H54 (cell line): Measurements from ENCODE around the gene PAK1.
"Not testable (repeated sequence)": the region's sequence is repeated elsewhere in the genome, so short reads cannot be mapped to it uniquely, and the experiment has no call there.

Experiments
- DNase-seq: peaks from one replicate; pipeline ENCODE4 v3.0.0; 2011; ENCODE audit warnings: low spot score, mixed read lengths; ENCODE audit not compliant: insufficient read length
- FAIRE-seq: peaks from 3 replicates; lab custom pipeline; 2011; peaks lifted over from hg19 to GRCh38; lab: Jason Lieb, UNC
- POLR2A ChIP-seq: IDR thresholded peaks from 2 replicates; pipeline ENCODE4 v1.6.1; 2011; ENCODE audit warnings: low read depth, mild to moderate bottlenecking, low read length

The PAK1 gene

DNA sequence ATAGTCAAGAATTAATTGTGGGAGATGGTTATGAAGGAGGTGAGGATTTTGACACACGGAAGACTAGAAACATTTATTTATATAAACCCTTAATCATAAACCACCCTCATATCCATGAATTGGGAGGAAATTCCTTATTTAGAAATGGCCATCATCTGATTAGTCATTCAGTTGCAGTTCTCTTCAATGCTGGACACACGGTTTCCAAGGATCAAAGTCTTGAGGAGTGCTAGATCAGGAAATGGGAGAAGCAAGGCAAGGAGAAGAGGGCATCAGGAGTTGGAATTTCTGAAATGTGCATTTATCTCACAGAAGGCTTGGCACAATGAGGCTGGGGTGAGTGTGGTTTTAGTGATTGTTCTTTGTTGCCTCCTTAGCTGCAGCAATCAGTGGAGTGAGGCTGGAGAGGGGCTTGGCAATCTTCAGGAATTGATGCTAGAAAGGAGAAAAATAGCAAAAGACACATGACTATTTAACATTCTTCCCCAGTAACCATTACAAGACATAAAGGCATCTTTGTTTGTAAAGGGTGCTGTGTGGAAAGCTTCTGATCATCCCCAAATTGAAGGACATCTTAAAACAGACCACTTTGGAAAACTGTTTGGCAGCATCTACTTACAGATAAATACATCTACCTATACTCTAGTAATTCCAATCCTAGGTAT lies 150.8 kb downstream of the PAK1 start:
- FAIRE-seq (no peak), DNase-seq (no peak)
- TF ChIP-seq POLR2A: no peak

- FAIRE-seq: no peak
- no peak for DNase-seq
- TF ChIP-seq POLR2A: no peak
Observed at GRCh38 chr11:77322506-77322905, 151.4 kb downstream of the PAK1 start.

DNA sequence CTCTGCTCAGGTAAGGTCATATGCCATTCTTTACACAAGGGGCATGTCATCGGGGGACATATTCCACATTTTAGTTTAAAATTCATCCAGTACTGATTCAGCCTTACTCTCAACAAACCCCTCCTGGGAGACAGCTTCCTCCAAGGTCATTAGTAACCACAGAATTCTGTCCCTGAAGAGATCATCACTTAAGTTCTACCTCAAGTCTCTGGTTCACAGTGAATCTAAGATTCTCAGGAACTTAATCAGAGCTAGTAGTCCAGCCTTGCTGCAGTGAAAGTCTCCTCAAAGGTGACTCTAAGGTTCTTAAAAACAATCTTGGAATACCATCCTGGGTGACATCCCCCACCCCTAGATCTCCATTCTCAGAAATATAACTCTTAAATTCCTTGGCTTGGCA lies 153.5 kb downstream of the PAK1 start:
- DNase-seq (no peak), FAIRE-seq (no peak)
- no peak for TF ChIP-seq POLR2A

GRCh38 chr11:77318600-77318999 lies 155.3 kb downstream of the PAK1 start:
- FAIRE-seq: no peak
- no peak for DNase-seq
- no peak for TF ChIP-seq POLR2A

- DNase-seq: no peak
- FAIRE-seq: no peak
- no peak for TF ChIP-seq POLR2A
Observed at GRCh38 chr11:77316733-77317342, 157.1 kb downstream of the PAK1 start.

- FAIRE-seq: no peak
- DNase-seq: no peak
- no peak for TF ChIP-seq POLR2A
Observed at GRCh38 chr11:77312107-77312506, 161.8 kb downstream of the PAK1 start.

- no peak for DNase-seq
- TF ChIP-seq POLR2A: no peak
- FAIRE-seq: no peak
Observed at GRCh38 chr11:77311701-77312100, 162.2 kb downstream of the PAK1 start.

- no peak for DNase-seq
- FAIRE-seq: no peak
- no peak for TF ChIP-seq POLR2A
Observed at GRCh38 chr11:77310721-77311120, 163.2 kb downstream of the PAK1 start.

DNA sequence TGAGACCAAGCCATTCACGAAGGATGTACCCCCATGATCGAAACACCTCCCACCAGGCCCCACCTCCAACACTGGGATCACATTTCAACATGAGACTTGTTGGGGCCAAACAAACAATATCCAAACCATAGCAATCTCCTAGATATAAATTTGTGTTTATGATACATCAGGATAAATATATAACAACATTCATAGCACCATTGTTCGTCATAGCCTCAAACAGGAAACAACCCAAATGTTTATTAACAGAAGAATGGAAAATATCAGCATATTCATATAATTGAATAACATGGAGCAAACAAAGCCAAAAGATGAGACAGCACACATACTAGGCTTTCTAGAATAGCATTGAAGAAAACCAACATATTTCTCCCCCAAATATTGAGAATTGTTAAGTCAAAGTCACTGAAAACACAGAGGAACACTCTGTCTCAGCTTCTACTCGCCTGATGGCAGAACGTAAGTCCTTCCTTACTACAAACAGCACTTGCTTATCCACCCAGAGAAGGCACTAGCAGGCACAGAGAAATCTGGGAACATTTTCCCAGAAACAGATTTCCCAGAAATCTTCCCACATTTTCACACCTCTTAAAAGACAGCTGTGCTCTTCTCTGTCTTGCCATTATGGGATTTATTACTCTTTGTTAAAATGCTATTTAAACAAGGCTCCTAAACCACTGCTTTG lies 164.4 kb downstream of the PAK1 start:
- FAIRE-seq: no peak
- no peak for TF ChIP-seq POLR2A

GRCh38 chr11:77308838-77309237 lies 165.1 kb downstream of the PAK1 start:
- TF ChIP-seq POLR2A: no peak
- DNase-seq: no peak
- no peak for FAIRE-seq

More for the DNA sequence above, 164.4 kb downstream of the PAK1 start:
- no peak for DNase-seq

DNA sequence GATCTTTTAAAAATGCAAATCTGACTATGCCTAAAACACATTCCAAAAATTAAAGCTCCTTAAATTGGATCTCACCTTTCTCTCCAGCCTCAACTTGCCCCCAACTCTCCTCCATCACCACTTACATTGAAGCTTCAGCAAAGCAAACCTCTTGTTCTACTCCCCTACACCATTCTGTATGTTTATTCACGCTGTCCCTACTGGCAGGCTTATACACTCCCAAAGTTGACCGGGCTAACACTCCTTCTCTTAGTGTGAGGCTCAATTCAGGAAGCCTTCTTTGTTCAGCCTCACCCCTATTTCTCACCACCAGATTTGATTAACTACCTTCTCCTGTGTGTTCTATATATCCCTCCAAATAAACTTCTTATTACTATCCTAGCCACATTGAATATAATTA lies 170.6 kb downstream of the PAK1 start:
- FAIRE-seq (no peak), DNase-seq (no peak)
- no peak for TF ChIP-seq POLR2A

DNA sequence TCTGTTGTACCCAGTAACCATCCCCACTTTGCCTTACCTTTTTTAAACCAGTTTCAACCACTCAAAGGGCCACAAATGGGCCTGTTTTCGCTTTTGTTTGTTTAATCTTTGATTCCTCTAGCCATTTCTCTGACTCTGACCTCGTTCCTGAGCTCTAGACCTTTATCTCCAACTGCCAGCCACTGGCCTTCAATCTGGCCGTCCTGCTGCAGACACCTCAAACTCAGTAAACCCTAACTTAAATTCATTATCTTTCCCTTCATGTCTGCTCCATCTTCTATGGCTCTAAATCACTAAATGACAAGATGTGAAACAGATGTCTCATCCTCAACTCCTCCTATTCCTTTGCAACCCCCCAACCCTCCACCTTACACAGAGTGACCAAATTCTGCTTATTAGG lies 171.1 kb downstream of the PAK1 start:
- no peak for TF ChIP-seq POLR2A
- FAIRE-seq (no peak), DNase-seq (no peak)

DNA sequence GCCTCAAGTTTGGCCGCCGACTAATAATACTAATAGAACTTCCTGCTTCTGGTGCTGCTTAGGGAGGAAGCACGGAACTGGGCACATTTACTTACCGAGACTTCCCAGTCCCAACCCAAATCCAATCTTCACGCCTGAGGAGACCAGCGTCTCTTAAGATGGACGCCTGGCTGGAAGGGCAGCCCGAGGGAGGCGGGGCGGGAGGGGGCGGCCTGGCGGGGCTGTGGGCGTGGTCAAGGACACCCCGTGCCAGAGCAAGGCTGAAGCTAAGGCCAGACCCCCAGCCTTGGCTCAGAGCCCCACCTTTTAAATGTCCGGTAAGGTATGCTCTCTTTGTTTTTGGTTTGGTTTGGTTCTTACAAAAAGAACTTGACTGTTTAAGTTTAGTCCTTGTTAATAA lies 172.4 kb downstream of the PAK1 start, which contains the start of gene GDPD4:
GDPD4 (minus strand) TSS at position 177 of the 400 bp plus-strand sequence. CDS start 16,549 bp downstream, outside the sequence.
- DNase-seq (no peak), FAIRE-seq (no peak)
- no peak for TF ChIP-seq POLR2A

- TF ChIP-seq POLR2A: no peak
- FAIRE-seq (no peak), DNase-seq (no peak)
Observed at GRCh38 chr11:77300695-77301094, 173.2 kb downstream of the PAK1 start.

GRCh38 chr11:77300028-77300427 lies 173.9 kb downstream of the PAK1 start:
- not testable (repeated sequence) for FAIRE-seq, DNase-seq
